GM19463 (cell line): ENCODE measurements around the gene MIX23.

Source experiments
- ATAC-seq: cut with Tn5 transposase; IDR thresholded peaks from one replicate; pipeline ENCODE4 v1.9.1; 2021; ENCODE audit warnings: mild to moderate bottlenecking, moderate library complexity; ENCODE audit not compliant: unreplicated experiment

Gene MIX23

GRCh38 chr3:122353215-122353614 lies 29.8 kb downstream of the MIX23 start:
- no peak for ATAC-seq

GRCh38 chr3:122351612-122352011 lies 31.4 kb downstream of the MIX23 start:
- no peak for ATAC-seq

- ATAC-seq: no peak
Observed at GRCh38 chr3:122350814-122351418, 32.1 kb downstream of the MIX23 start.

GRCh38 chr3:122349171-122349570 lies 33.9 kb downstream of the MIX23 start:
- ATAC-seq: no peak

- ATAC-seq: no peak
Observed at GRCh38 chr3:122343654-122344053, 39.4 kb downstream of the MIX23 start.

GRCh38 chr3:122342803-122343202 lies 40.2 kb downstream of the MIX23 start:
- ATAC-seq: no peak

GRCh38 chr3:122332551-122332950 lies 50.5 kb downstream of the MIX23 start:
- no peak for ATAC-seq

- ATAC-seq: no peak
Observed at GRCh38 chr3:122331886-122332285, 51.1 kb downstream of the MIX23 start.

- no peak for ATAC-seq
Observed at GRCh38 chr3:122325769-122326168, 57.3 kb downstream of the MIX23 start.

GRCh38 chr3:122324871-122325323 lies 58.1 kb downstream of the MIX23 start, which contains the start of gene CSTA:
TSS of gene CSTA (plus strand) at chr3:122325248. CDS start at chr3:122325293, 45 bp downstream.
- ATAC-seq: no peak

- ATAC-seq: no peak
Observed at GRCh38 chr3:122322095-122323075, 60.6 kb downstream of the MIX23 start.

- no peak for ATAC-seq
Observed at GRCh38 chr3:122318620-122319019, 64.4 kb downstream of the MIX23 start.

- ATAC-seq: no peak
Observed at GRCh38 chr3:122316368-122316767, 66.7 kb downstream of the MIX23 start.

GRCh38 chr3:122315619-122316018 lies 67.4 kb downstream of the MIX23 start:
- ATAC-seq: no peak

GRCh38 chr3:122314228-122314876 lies 68.7 kb downstream of the MIX23 start:
- no peak for ATAC-seq

GRCh38 chr3:122313281-122313680 lies 69.8 kb downstream of the MIX23 start:
- no peak for ATAC-seq

- no peak for ATAC-seq
Observed at GRCh38 chr3:122312826-122313225, 70.2 kb downstream of the MIX23 start.

GRCh38 chr3:122310361-122310760 lies 72.7 kb downstream of the MIX23 start:
- no peak for ATAC-seq
